ENCODE data around the gene ADGRA3.

DNA sequence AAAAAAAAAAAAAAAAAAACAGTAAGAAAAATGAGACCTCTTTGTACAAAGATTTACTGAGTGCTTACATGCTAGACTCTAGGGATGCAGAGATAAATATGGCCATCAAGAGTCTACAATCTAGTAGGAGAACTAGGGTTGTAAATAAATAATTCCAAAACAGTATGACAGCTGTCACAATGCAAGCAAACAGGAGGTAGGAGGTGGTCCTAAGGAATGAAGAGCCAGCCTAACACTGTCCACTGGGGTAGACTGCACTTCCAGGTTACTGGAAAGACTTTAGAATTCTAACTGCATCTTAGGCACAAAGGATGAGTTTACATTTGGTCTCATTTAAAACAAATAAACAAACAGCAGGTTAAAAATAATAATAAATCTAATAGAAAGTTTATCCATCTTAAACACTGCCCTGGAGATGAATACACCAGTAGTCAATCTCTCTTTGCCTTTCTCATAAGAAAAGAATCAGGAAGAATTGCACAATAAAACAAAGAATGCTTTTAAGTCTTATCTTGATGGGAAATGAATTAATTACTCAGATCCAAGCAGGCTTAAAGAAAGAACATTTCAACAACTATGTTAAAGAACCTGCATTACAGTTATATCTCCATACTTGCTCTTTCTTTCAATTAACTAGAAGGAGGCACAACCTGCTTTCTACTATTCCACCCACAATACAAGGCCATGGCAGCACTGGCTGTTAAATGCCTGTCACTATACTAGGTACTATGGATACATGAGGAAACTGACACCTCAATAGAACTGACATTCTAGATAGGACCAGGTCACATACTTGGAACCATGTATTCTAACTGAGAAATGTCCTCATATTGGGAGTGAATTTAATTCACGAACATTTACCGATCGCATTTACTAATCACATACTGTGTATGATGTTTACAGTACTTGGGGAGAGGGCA lies 12.7 kb downstream of the ADGRA3 start:
- TF ChIP-seq CTCF (conservative IDR thresholded peaks at IDR 0.05; ENCODE audit: low read length), result no peak
- no peak for TF ChIP-seq EZH2phosphoT487 (IDR thresholded peaks at IDR 0.05; ENCODE audit: borderline replicate concordance)
